ENCODE data around the gene RRP36. TPM values are rescaled to one million over a fixed set of nuclear protein-coding genes. Genes with fewer than 3 reads are reported as not detected.

Gene RRP36
- total RNA-seq, 1 donor from 2014 or later, result 93.3 TPM

DNA sequence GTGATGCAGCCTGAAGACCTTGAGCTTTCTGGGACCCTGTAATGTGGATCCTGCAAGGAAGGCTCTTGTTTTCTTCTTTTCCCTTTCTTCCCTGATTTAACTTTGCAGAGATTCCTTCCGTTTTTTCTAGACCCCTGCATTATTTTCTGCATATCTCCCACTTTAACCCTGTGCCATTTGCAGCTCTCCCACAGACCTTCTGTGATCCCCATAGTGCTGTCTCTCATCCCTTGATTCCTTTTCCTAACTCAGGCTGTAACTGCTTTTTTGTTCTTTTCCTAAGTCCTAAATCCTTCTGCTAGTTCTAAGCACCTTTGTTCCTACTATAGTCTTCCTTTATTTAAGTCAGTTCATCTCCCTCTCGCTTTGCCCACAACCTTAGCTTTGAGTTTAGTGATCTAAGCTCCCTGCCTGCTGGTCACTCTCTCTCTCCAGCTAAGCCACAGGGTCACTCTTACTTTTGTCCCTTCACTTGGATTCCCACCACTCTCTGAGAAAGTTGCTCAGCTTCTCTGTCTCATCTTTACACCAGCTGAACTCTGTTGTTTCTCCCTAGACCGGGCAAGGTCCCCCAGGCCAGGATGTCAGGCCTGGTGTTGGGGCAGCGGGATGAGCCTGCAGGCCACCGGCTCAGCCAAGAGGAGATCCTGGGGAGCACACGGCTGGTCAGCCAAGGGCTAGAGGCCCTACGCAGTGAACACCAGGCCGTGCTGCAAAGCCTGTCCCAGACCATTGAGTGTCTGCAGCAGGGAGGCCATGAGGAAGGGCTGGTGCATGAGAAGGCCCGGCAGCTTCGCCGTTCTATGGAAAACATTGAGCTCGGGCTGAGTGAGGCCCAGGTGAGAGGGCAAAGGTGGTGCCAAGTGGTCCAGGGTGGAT, 39.6 kb downstream of the RRP36 start:
- H3K4me2 ChIP-seq, result peak overlapping the region; percentile 96
- no peaks in the 10 kb centered on the region for H3K9me3 Mint-ChIP-seq
- H4K20me1 ChIP-seq (ENCODE audit: low read depth), result no peaks in the 10 kb centered on the region
- H3K4me3 Mint-ChIP-seq, result peak overlapping the region; percentile 97
- no peak overlapping the region for H3K27ac Mint-ChIP-seq
- peaks cover 27% of the 10 kb centered on the region for H3K79me2 ChIP-seq (ENCODE audit: low read depth)
- peaks cover 2% of the 10 kb centered on the region for H3K27me3 Mint-ChIP-seq (ENCODE audit: insufficient read depth, low read depth)
- H3K36me3 Mint-ChIP-seq, result peaks cover 7% of the 10 kb centered on the region
- no peaks in the 10 kb centered on the region for H3K36me3 ChIP-seq
- no peaks in the 10 kb centered on the region for H3K9me3 ChIP-seq (ENCODE audit: low read depth)
- H3K9ac ChIP-seq, result no peak overlapping the region
- H2AFZ ChIP-seq (replicated peaks), result no peak overlapping the region
- peaks cover 15% of the 10 kb centered on the region for H3K4me1 ChIP-seq
- H3K27ac ChIP-seq, result no peak overlapping the region
- no peaks in the 10 kb centered on the region for H3K27me3 ChIP-seq
- H3K4me3 ChIP-seq, result no peak overlapping the region
- peaks cover 29% of the 10 kb centered on the region for H3K4me1 Mint-ChIP-seq
- TF ChIP-seq EZH2phosphoT487 (IDR thresholded peaks at IDR 0.05), result no peak
- TF ChIP-seq, protein P1, sequence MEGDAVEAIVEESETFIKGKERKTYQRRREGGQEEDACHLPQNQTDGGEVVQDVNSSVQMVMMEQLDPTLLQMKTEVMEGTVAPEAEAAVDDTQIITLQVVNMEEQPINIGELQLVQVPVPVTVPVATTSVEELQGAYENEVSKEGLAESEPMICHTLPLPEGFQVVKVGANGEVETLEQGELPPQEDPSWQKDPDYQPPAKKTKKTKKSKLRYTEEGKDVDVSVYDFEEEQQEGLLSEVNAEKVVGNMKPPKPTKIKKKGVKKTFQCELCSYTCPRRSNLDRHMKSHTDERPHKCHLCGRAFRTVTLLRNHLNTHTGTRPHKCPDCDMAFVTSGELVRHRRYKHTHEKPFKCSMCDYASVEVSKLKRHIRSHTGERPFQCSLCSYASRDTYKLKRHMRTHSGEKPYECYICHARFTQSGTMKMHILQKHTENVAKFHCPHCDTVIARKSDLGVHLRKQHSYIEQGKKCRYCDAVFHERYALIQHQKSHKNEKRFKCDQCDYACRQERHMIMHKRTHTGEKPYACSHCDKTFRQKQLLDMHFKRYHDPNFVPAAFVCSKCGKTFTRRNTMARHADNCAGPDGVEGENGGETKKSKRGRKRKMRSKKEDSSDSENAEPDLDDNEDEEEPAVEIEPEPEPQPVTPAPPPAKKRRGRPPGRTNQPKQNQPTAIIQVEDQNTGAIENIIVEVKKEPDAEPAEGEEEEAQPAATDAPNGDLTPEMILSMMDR (IDR thresholded peaks at IDR 0.05), result no peak
- TF ChIP-seq EZH2 (IDR thresholded peaks at IDR 0.05), result no peak
- peaks cover 10% of the 10 kb centered on the region for H3F3A ChIP-seq (ENCODE audit: low read depth)
- no peak for DNase-seq (ENCODE audit: low spot score)

DNA sequence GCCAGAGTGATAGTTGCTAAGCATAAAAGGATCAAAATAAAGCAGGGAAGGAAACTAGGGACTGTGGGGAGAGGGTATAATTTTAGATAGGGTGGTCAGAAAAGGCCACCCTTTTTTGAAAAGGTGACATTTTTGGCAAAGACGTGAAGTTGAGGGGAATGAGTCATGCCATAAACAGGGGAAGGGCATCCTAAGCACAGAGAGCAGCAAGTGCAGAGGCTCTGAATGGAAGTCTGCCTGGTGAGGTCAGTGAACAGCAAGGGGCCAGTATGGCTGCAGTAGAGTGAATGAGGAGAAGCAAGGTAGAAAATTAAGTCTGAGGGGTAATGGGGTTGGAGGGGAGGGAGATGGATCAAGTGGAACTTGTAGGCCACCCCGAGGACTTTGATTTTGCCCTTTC, 40.4 kb downstream of the RRP36 start:
- Histone ChIP-seq H3K9ac (no peak overlapping the region), H4K20me1 (ENCODE audit: low read depth) (no peaks in the 10 kb centered on the region), H3K4me1 (peaks cover 15% of the 10 kb centered on the region), H3K4me2 (no peak overlapping the region), H3K9me3 (ENCODE audit: low read depth) (no peaks in the 10 kb centered on the region), H3F3A (ENCODE audit: low read depth) (peaks cover 10% of the 10 kb centered on the region), H2AFZ (replicated peaks) (no peak overlapping the region), H3K79me2 (ENCODE audit: low read depth) (peaks cover 27% of the 10 kb centered on the region), H3K27me3 (no peaks in the 10 kb centered on the region), H3K36me3 (no peaks in the 10 kb centered on the region), H3K27ac (no peak overlapping the region), H3K4me3 (no peak overlapping the region)
- H3K27ac Mint-ChIP-seq, result no peak overlapping the region
- H3K36me3 Mint-ChIP-seq, result peaks cover 7% of the 10 kb centered on the region
- peaks cover 2% of the 10 kb centered on the region for H3K27me3 Mint-ChIP-seq (ENCODE audit: insufficient read depth, low read depth)
- no peaks in the 10 kb centered on the region for H3K9me3 Mint-ChIP-seq
- no peak for DNase-seq (ENCODE audit: low spot score)
- peak overlapping the region; percentile 97 for H3K4me3 Mint-ChIP-seq
- peaks cover 29% of the 10 kb centered on the region for H3K4me1 Mint-ChIP-seq
- TF ChIP-seq EZH2 (IDR thresholded peaks at IDR 0.05) (no peak), EZH2phosphoT487 (IDR thresholded peaks at IDR 0.05) (no peak)
- TF ChIP-seq, protein P1 (IDR thresholded peaks at IDR 0.05), result no peak

DNA sequence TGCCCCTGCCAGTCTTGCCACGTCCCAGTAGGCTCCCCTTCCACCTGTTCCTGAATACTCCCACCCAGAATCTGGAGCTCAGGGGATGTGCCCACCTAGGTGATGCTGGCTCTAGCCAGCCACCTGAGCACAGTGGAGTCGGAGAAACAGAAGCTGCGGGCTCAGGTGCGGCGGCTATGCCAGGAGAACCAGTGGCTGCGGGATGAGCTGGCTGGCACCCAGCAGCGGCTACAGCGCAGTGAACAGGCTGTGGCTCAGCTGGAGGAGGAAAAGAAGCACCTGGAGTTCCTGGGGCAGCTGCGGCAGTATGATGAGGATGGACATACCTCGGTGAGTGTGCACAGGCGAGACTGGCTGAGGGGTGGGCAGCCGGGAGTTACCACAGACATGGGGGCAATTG, 41.4 kb downstream of the RRP36 start:
- Histone ChIP-seq H3K4me2 (no peak overlapping the region), H3K9ac (no peak overlapping the region), H3K4me3 (no peak overlapping the region), H3K9me3 (ENCODE audit: low read depth) (no peaks in the 10 kb centered on the region), H3K27ac (no peak overlapping the region), H4K20me1 (ENCODE audit: low read depth) (no peaks in the 10 kb centered on the region), H2AFZ (replicated peaks) (no peak overlapping the region), H3K4me1 (peaks cover 15% of the 10 kb centered on the region), H3K36me3 (no peaks in the 10 kb centered on the region), H3F3A (ENCODE audit: low read depth) (peaks cover 10% of the 10 kb centered on the region), H3K79me2 (ENCODE audit: low read depth) (peaks cover 21% of the 10 kb centered on the region), H3K27me3 (no peaks in the 10 kb centered on the region)
- H3K27me3 Mint-ChIP-seq (ENCODE audit: insufficient read depth, low read depth), result peaks cover 2% of the 10 kb centered on the region
- DNase-seq (ENCODE audit: low spot score), result no peak
- peaks cover 7% of the 10 kb centered on the region for H3K36me3 Mint-ChIP-seq
- peak overlapping the region; percentile 5 for H3K4me3 Mint-ChIP-seq
- no peaks in the 10 kb centered on the region for H3K9me3 Mint-ChIP-seq
- peaks cover 29% of the 10 kb centered on the region for H3K4me1 Mint-ChIP-seq
- TF ChIP-seq EZH2phosphoT487 (IDR thresholded peaks at IDR 0.05) (no peak), EZH2 (IDR thresholded peaks at IDR 0.05) (no peak)
- TF ChIP-seq, protein P1 (IDR thresholded peaks at IDR 0.05), result no peak
- no peak overlapping the region for H3K27ac Mint-ChIP-seq

Data from neural progenitor cell (in vitro differentiated cells).